T47D (cell line): ENCODE measurements around the gene AARSD1.

Experiments used
- DNase-seq, 2 experiments: peaks; one replicate each; pipeline versions ENCODE4 v3.0.0 to v3.0.0-alpha.2; 2011 to 2012; ENCODE audit warnings: low read depth in 1 of 2, low spot score in 1 of 2
- JUND ChIP-seq: IDR thresholded peaks from 2 replicates; pipeline ENCODE4 v1.6.1; 2012; ENCODE audit warnings: low read depth
- in situ Hi-C: cut with HindIII; loops from 2 replicates; pipeline ENCODE4 v1.10.0; 2016; ENCODE audit warnings: low sequenced_read_pairs, low pct_unique_long_range_greater_than_20kb

Gene AARSD1

GRCh38 chr17:42906772-42907446, 57.3 kb downstream of the AARSD1 start:
- DNase-seq = no peak
- in situ Hi-C loops = no loop called here
- TF ChIP-seq JUND = no peak

- in situ Hi-C loops = no loop called here
- no peak for DNase-seq
- TF ChIP-seq JUND = no peak
These were observed 60.2 kb downstream of the AARSD1 start for GRCh38 chr17:42904110-42904469.

- in situ Hi-C loops = no loop called here
- no peak for TF ChIP-seq JUND
- no peak for DNase-seq
These were observed 62.6 kb downstream of the AARSD1 start for GRCh38 chr17:42901535-42902229.
